Stomach (tissue), 4 donors: ENCODE measurements around the gene JUN.

Experiments
- EP300 ChIP-seq: sonication (generic); formaldehyde crosslinking; IDR thresholded peaks from one replicate; pipeline ENCODE4 v1.6.1; 2017; ENCODE audit warnings: antibody characterized with exemption
- POLR2A ChIP-seq, 4 donors: fragments of 450-650 bp; IDR thresholded peaks; one replicate each; pipeline ENCODE4 v1.6.1; 2016; ENCODE audit warnings: antibody characterized with exemption in 4 of 4, control low read depth in 2 of 4, mild to moderate bottlenecking in 1 of 4, moderate library complexity in 1 of 4
- POLR2AphosphoS5 ChIP-seq, 3 donors: sonication (generic); formaldehyde crosslinking; IDR thresholded peaks; one replicate each; pipeline ENCODE4 v1.6.1; 2016; ENCODE audit warnings: antibody characterized with exemption in 3 of 3
- TF ChIP-seq, protein P1 (sequence below), 7 experiments: fragments of 450-650 bp in 4 of 7; fragments of 200-600 bp in 3 of 7; sonication (generic) in 3 of 7; IDR thresholded peaks; one replicate each; pipeline ENCODE4 v1.5.1; 2016 to 2019; ENCODE audit warnings: antibody characterized with exemption in 7 of 7, control low read depth in 2 of 7, mild to moderate bottlenecking in 1 of 7

DNA sequence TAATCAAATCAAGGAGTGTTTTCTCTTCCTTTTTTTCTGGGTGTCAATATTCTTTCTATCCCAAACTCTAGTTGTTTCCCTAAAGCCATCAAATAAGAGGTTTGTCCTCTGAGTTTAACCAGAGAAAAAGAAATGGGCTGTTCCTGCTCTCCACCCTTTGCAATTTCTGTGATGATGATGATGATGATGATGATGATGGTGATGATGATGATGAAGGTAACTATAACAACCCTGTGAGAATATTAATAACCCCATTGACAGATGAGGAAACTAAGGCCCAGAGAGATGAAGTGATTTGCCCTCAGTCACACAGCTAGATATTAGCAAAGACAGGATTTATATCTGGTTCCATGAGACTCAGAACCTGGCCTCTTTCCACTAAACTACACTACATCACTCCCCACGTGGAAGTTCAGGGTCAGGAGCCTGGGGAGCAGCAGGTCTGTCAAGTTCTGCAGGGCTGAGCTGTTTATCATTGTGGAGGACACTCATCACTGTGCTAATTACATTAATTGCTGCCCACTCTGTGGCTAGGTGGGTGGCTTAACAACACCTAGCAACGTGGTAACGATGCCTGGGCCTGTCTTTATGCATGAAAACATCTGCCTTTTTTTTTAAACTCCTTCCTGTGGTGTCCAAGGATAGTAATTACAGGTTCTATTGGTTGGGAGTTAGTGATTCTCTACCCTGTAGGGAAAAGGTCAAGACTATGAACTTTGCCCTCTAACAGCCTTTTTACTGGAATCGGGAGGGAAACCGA, 19.0 kb upstream of the JUN start:
- TF ChIP-seq, protein P1, sequence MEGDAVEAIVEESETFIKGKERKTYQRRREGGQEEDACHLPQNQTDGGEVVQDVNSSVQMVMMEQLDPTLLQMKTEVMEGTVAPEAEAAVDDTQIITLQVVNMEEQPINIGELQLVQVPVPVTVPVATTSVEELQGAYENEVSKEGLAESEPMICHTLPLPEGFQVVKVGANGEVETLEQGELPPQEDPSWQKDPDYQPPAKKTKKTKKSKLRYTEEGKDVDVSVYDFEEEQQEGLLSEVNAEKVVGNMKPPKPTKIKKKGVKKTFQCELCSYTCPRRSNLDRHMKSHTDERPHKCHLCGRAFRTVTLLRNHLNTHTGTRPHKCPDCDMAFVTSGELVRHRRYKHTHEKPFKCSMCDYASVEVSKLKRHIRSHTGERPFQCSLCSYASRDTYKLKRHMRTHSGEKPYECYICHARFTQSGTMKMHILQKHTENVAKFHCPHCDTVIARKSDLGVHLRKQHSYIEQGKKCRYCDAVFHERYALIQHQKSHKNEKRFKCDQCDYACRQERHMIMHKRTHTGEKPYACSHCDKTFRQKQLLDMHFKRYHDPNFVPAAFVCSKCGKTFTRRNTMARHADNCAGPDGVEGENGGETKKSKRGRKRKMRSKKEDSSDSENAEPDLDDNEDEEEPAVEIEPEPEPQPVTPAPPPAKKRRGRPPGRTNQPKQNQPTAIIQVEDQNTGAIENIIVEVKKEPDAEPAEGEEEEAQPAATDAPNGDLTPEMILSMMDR (IDR thresholded peaks at IDR 0.05), result no peak
- TF ChIP-seq POLR2A (IDR thresholded peaks at IDR 0.05), result no peak
- no peak for TF ChIP-seq POLR2AphosphoS5 (IDR thresholded peaks at IDR 0.05)
- TF ChIP-seq EP300, result no peak
